Measurements from ENCODE around the gene LGI4.
A peak's percentile ranks its signal among the peaks of the same experiment; 100 is the strongest.
"Not testable (repeated sequence)": the region's sequence is repeated elsewhere in the genome, so short reads cannot be mapped to it uniquely, and the experiment has no call there.

LGI4 gene

GRCh38 chr19:35141837-35142605 lies 7.2 kb upstream of the LGI4 start:
- DNase-seq (ENCODE audit: low read depth in 2 of 2) = no peak

GRCh38 chr19:35140962-35141836 lies 6.3 kb upstream of the LGI4 start:
- peak; percentile 97 to 98 for DNase-seq (ENCODE audit: low read depth in 2 of 2)

GRCh38 chr19:35140207-35140961 lies 5.5 kb upstream of the LGI4 start:
- DNase-seq (ENCODE audit: low read depth in 2 of 2) = no peak

GRCh38 chr19:35138305-35138892 lies 3.5 kb upstream of the LGI4 start, which contains the start of gene FXYD1:
FXYD1 (plus strand) TSS chr19:35138824; CDS start chr19:35140080, 1,256 bp downstream.
- DNase-seq (ENCODE audit: low read depth in 2 of 2) = no peak

- DNase-seq (ENCODE audit: low read depth in 2 of 2) = no peak
Measured at GRCh38 chr19:35136977-35137702, 2.3 kb upstream of the LGI4 start.

GRCh38 chr19:35136231-35136630 lies 1.4 kb upstream of the LGI4 start:
- DNase-seq (ENCODE audit: low read depth in 2 of 2) = no peak

GRCh38 chr19:35135389-35135909 lies 590 bp upstream of the LGI4 start:
- DNase-seq (ENCODE audit: low read depth in 2 of 2) = peak; percentile 50 to 56

- DNase-seq (ENCODE audit: low read depth in 2 of 2) = no peak
Measured at GRCh38 chr19:35133826-35134225, 1.0 kb downstream of the LGI4 start.

GRCh38 chr19:35132254-35132653 lies 2.6 kb downstream of the LGI4 start:
- no peak for DNase-seq (ENCODE audit: low read depth in 2 of 2)

- DNase-seq (ENCODE audit: low read depth in 2 of 2) = no peak
Measured at GRCh38 chr19:35130761-35131720, 3.8 kb downstream of the LGI4 start.

- not testable (repeated sequence) for DNase-seq (ENCODE audit: low read depth in 2 of 2)
Measured at GRCh38 chr19:35129724-35130274, 5.1 kb downstream of the LGI4 start.

- no peak for DNase-seq (ENCODE audit: low read depth in 2 of 2)
Measured at GRCh38 chr19:35128398-35129057, 6.3 kb downstream of the LGI4 start.

GRCh38 chr19:35127871-35128270 lies 7.0 kb downstream of the LGI4 start:
- no peak for DNase-seq (ENCODE audit: low read depth in 2 of 2)

GRCh38 chr19:35126624-35126959 lies 8.3 kb downstream of the LGI4 start:
- no peak for DNase-seq (ENCODE audit: low read depth in 2 of 2)

GRCh38 chr19:35125749-35126623 lies 8.9 kb downstream of the LGI4 start:
- no peak for DNase-seq (ENCODE audit: low read depth in 2 of 2)

GRCh38 chr19:35125270-35125717 lies 9.6 kb downstream of the LGI4 start:
- DNase-seq (ENCODE audit: low read depth in 2 of 2) = no peak

Data from stimulated activated CD8-positive, alpha-beta memory T cell treated with anti-CD3 and anti-CD28 coated beads, Interleukin-2, amount 100 ng/mL, for 48 hours (primary cell).